H1 (cell line): ENCODE data around the gene ATP6V1A. TPM values are rescaled to one million over a fixed set of nuclear protein-coding genes. Genes with fewer than 3 reads are reported as not detected.

ENCODE experiments used
- CTCF ChIA-PET: fragments of 300-600 bp; sonication (Branson Sonifier 250); formaldehyde crosslinking; loops from one replicate; lab custom pipeline; 2021; ENCODE audit not compliant: partially characterized antibody; lab: Charles Lee
- POLR2A ChIA-PET: fragments of 300-600 bp; sonication (Branson Sonifier 250); formaldehyde crosslinking; loops from one replicate; lab custom pipeline; 2021; ENCODE audit warnings: inconsistent platforms; ENCODE audit not compliant: partially characterized antibody; lab: Charles Lee
- DNase-seq, 2 experiments: peaks; one replicate each; pipeline versions ENCODE4 v3.0.0 to v3.0.0-alpha.2; 2010 to 2022; ENCODE audit warnings: low spot score in 2 of 2, low read depth in 1 of 2, mixed read lengths in 1 of 2
- FAIRE-seq: peaks from 2 replicates; lab custom pipeline; 2011; peaks lifted over from hg19 to GRCh38; lab: Jason Lieb, UNC
- H2AFZ ChIP-seq: 2 replicates; pipeline ENCODE4 v1.8.1; 2012; ENCODE audit warnings: low read length, inconsistent platforms
- H2AK5ac ChIP-seq: 2 replicates; pipeline ENCODE4 v1.6.1; 2013; ENCODE audit warnings: low read depth, low read length
- H2BK120ac ChIP-seq: replicated peaks from 2 replicates; pipeline ENCODE3; 2013; ENCODE audit warnings: low read depth, low read length, inconsistent platforms
- H2BK12ac ChIP-seq: 2 replicates; pipeline ENCODE4 v1.6.1; 2013; ENCODE audit warnings: low read depth, low read length
- H2BK15ac ChIP-seq: 2 replicates; pipeline ENCODE4 v1.6.1; 2013; ENCODE audit warnings: low read length
- H2BK20ac ChIP-seq: 2 replicates; pipeline ENCODE4 v1.6.1; 2013; ENCODE audit warnings: low read length
- H2BK5ac ChIP-seq: 2 replicates; pipeline ENCODE4 v1.6.1; 2013; ENCODE audit warnings: low read depth, low read length
- H3K14ac ChIP-seq: 2 replicates; pipeline ENCODE4 v1.6.1; 2013; ENCODE audit warnings: inconsistent platforms; ENCODE audit not compliant: insufficient read length
- H3K18ac ChIP-seq: 2 replicates; pipeline ENCODE4 v1.6.1; 2013; ENCODE audit warnings: low read length; ENCODE audit errors: extremely low read depth
- H3K23ac ChIP-seq: 2 replicates; pipeline ENCODE4 v1.6.1; 2013; ENCODE audit warnings: inconsistent platforms; ENCODE audit not compliant: insufficient read length
- H3K23me2 ChIP-seq: 2 replicates; pipeline ENCODE4 v1.6.1; 2013; ENCODE audit warnings: low read depth, low read length
- H3K27ac ChIP-seq: 2 replicates; pipeline ENCODE4 v1.6.1; 2011; ENCODE audit warnings: low read depth, low read length, inconsistent platforms
- H3K27me3 ChIP-seq, 4 experiments: replicated peaks in 1 of 4; 1 replicate in 1 of 4; 2 replicates in 3 of 4; pipeline versions ENCODE4 v1.6.1 to v1.8.1; 2011 to 2013; ENCODE audit warnings: low read length in 3 of 4, mild to moderate bottlenecking in 3 of 4, inconsistent platforms in 2 of 4, mixed read lengths in 2 of 4, moderate library complexity in 1 of 4; ENCODE audit not compliant: control insufficient read depth in 3 of 4, insufficient read depth in 3 of 4; ENCODE audit errors: extremely low read depth in 1 of 4
- H3K36me3 ChIP-seq, 4 experiments: 2 replicates each; pipeline versions ENCODE4 v1.6.1 to v1.8.1; 2011 to 2013; ENCODE audit warnings: mild to moderate bottlenecking in 4 of 4, low read length in 3 of 4, moderate library complexity in 2 of 4, control low read depth in 1 of 4, inconsistent platforms in 1 of 4; ENCODE audit not compliant: insufficient read depth in 4 of 4, control insufficient read depth in 2 of 4
- H3K4ac ChIP-seq: replicated peaks from 2 replicates; pipeline ENCODE3; 2013; ENCODE audit warnings: low read length, low read depth, mixed read lengths, inconsistent platforms; ENCODE audit not compliant: insufficient read length
- H3K4me1 ChIP-seq, 4 experiments: replicated peaks in 1 of 4; 1 replicate in 1 of 4; 2 replicates in 3 of 4; pipeline versions ENCODE4 v1.6.1 to v1.8.1; 2011 to 2013; ENCODE audit warnings: low read length in 3 of 4, inconsistent platforms in 2 of 4, mixed read lengths in 1 of 4; ENCODE audit not compliant: insufficient read depth in 4 of 4, control insufficient read depth in 3 of 4
- H3K4me2 ChIP-seq, 2 experiments: 2 replicates each; pipeline versions ENCODE4 v1.6.1 to v1.8.1; 2011 to 2013; ENCODE audit warnings: low read depth in 2 of 2, low read length in 2 of 2, control low read depth in 1 of 2, inconsistent platforms in 1 of 2, mild to moderate bottlenecking in 1 of 2; ENCODE audit not compliant: insufficient read depth in 1 of 2
- H3K4me3 ChIP-seq, 4 experiments: fragments of 200-600, 300-600 bp in 1 of 4; sonication (generic), shearing (Covaris generic), sonication (Bioruptor Twin) in 1 of 4; 2 replicates each; pipeline versions ENCODE4 v1.5.1 to v1.8.1; 2011 to 2016; ENCODE audit warnings: low read length in 4 of 4, low read depth in 3 of 4, control low read depth in 2 of 4, inconsistent platforms in 2 of 4, mild to moderate bottlenecking in 2 of 4, mixed read lengths in 1 of 4, moderate library complexity in 1 of 4; ENCODE audit not compliant: insufficient read depth in 2 of 4; ENCODE audit errors: extremely low read depth in 1 of 4
- H3K56ac ChIP-seq: replicated peaks from 2 replicates; pipeline ENCODE3; 2013; ENCODE audit warnings: low read depth, mild to moderate bottlenecking, mixed read lengths, low read length, inconsistent platforms; ENCODE audit not compliant: insufficient read length
- H3K79me1 ChIP-seq: 2 replicates; pipeline ENCODE4 v1.6.1; 2013; ENCODE audit warnings: low read depth, low read length, control low read depth
- H3K79me2 ChIP-seq, 2 experiments: 2 replicates each; pipeline versions ENCODE4 v1.6.1 to v1.8.1; 2012 to 2013; ENCODE audit warnings: low read length in 2 of 2, mild to moderate bottlenecking in 2 of 2, inconsistent platforms in 1 of 2; ENCODE audit not compliant: insufficient read depth in 2 of 2, control insufficient read depth in 1 of 2
- H3K9ac ChIP-seq, 4 experiments: replicated peaks in 1 of 4; 1 replicate in 1 of 4; 2 replicates in 3 of 4; pipeline versions ENCODE4 v1.6.1 to v1.8.1; 2011 to 2013; ENCODE audit warnings: low read depth in 3 of 4, low read length in 3 of 4, control low read depth in 2 of 4, mild to moderate bottlenecking in 2 of 4, moderate library complexity in 2 of 4, inconsistent platforms in 1 of 4; ENCODE audit errors: extremely low read depth in 1 of 4
- H3K9me3 ChIP-seq, 2 experiments: 2 replicates each; pipeline versions ENCODE4 v1.6.1 to v1.8.1; 2012 to 2013; ENCODE audit warnings: mild to moderate bottlenecking in 2 of 2, moderate library complexity in 2 of 2, control low read depth in 1 of 2, inconsistent platforms in 1 of 2, low read depth in 1 of 2, low read length in 1 of 2, mixed read lengths in 1 of 2; ENCODE audit not compliant: insufficient read depth in 2 of 2
- H4K20me1 ChIP-seq, 2 experiments: replicated peaks in 1 of 2; 2 replicates each; pipeline versions ENCODE3 to v1.8.1; 2011 to 2013; ENCODE audit warnings: inconsistent platforms in 2 of 2, low read length in 2 of 2, mild to moderate bottlenecking in 1 of 2; ENCODE audit not compliant: insufficient read depth in 2 of 2, control insufficient read depth in 1 of 2
- H4K5ac ChIP-seq: 2 replicates; pipeline ENCODE4 v1.6.1; 2013; ENCODE audit warnings: low read length, low read depth, mixed read lengths, inconsistent platforms; ENCODE audit not compliant: insufficient read length
- H4K8ac ChIP-seq: 2 replicates; pipeline ENCODE4 v1.8.0; 2013; ENCODE audit warnings: mild to moderate bottlenecking, moderate library complexity, low read length, inconsistent platforms; ENCODE audit not compliant: insufficient read depth; ENCODE audit errors: extremely low read depth
- H4K91ac ChIP-seq: replicated peaks from 2 replicates; pipeline ENCODE3; 2013; ENCODE audit warnings: low read length, mixed read lengths, inconsistent platforms; ENCODE audit not compliant: insufficient read length
- ATF2 ChIP-seq: IDR thresholded peaks from 2 replicates; pipeline ENCODE4 v1.6.1; 2012; ENCODE audit warnings: low read length, inconsistent platforms
- CBX5 ChIP-seq: fragments of 300-800, 300-1000 bp; sonication (generic); IDR thresholded peaks from 2 replicates; pipeline ENCODE4 v1.7.1; 2016; ENCODE audit warnings: antibody characterized with exemption, low read length, low read depth
- CHD2 ChIP-seq: IDR thresholded peaks from 2 replicates; pipeline ENCODE4 v1.6.1; 2012; ENCODE audit warnings: low read length, improper control_type of control experiment
- CTBP2 ChIP-seq: IDR thresholded peaks from 2 replicates; pipeline ENCODE4 v1.7.0; 2011; ENCODE audit warnings: borderline replicate concordance, mild to moderate bottlenecking, moderate library complexity, mixed read lengths, low read length; ENCODE audit not compliant: insufficient read depth, insufficient read length
- EZH2 ChIP-seq: fragments of 200-600 bp; sonication (generic); IDR thresholded peaks from 2 replicates; pipeline ENCODE4 v1.7.1; 2012; ENCODE audit warnings: low read depth, mild to moderate bottlenecking, moderate library complexity, low read length, inconsistent platforms; ENCODE audit not compliant: severe bottlenecking
- MAFK ChIP-seq: IDR thresholded peaks from 2 replicates; pipeline ENCODE4 v1.6.1; 2012; ENCODE audit warnings: low read depth, mild to moderate bottlenecking, improper control_type of control experiment, low read length
- POLR2AphosphoS5 ChIP-seq: IDR thresholded peaks from 2 replicates; pipeline ENCODE4 v1.6.1; 2011; ENCODE audit warnings: low read depth, low read length
- POU5F1 ChIP-seq: IDR thresholded peaks from 2 replicates; pipeline ENCODE4 v1.6.1; 2011; ENCODE audit warnings: low read depth, mild to moderate bottlenecking, low read length, moderate library complexity
- SAP30 ChIP-seq: fragments of 300-600 bp; sonication (generic); IDR thresholded peaks from 2 replicates; pipeline ENCODE4 v1.7.1; 2012; ENCODE audit warnings: low read length, moderate library complexity, mild to moderate bottlenecking, inconsistent platforms; ENCODE audit not compliant: insufficient read depth, insufficient replicate concordance
- SIRT6 ChIP-seq: IDR thresholded peaks from one replicate; pipeline ENCODE4 v1.7.1; 2012; ENCODE audit warnings: low read length, inconsistent platforms
- SRF ChIP-seq: IDR thresholded peaks from 2 replicates; pipeline ENCODE4 v1.6.1; 2011; ENCODE audit warnings: mild to moderate bottlenecking, low read depth, low read length, moderate library complexity
- TBP ChIP-seq: IDR thresholded peaks from 2 replicates; pipeline ENCODE4 v1.6.1; 2011; ENCODE audit warnings: low read depth, low read length, improper control_type of control experiment
- YY1 ChIP-seq: IDR thresholded peaks from 2 replicates; pipeline ENCODE4 v1.6.1; 2011; ENCODE audit warnings: low read depth, mild to moderate bottlenecking, low read length
- WGBS, 2 experiments: shearing (Covaris generic) in 1 of 2; methylation state at CpG; one replicate each; pipeline versions ENCODE4 v1.1.6 to v1.1.7; 2013 to 2015; ENCODE audit warnings: low lambda C conversion rate in 2 of 2, mixed read lengths in 2 of 2, inconsistent platforms in 1 of 2, low coverage in 1 of 2, missing lambda C conversion rate in 1 of 2; ENCODE audit not compliant: insufficient replicate concordance in 2 of 2, insufficient coverage in 1 of 2, insufficient read length in 1 of 2; ENCODE audit errors: extremely low coverage in 1 of 2, missing lambda C conversion rate in 1 of 2; 5-methylcytosine and 5-hydroxymethylcytosine counted together
- polyA plus RNA-seq, 7 experiments: library from polyadenylated mRNA; depleted of rRNA in 3 of 7; stranded (reverse) in 5 of 7; unstranded in 2 of 7; fragments of >200 nt in 5 of 7; fragments of 200-250 nt in 2 of 7; gene quantifications; 1 replicate in 5 of 7; 2 replicates in 1 of 7; 4 replicates in 1 of 7; pipeline versions ENCODE4 v1.2.1 to v1.2.3, GENCODE V29; 2011 to 2013; ENCODE audit warnings: missing spikeins in 2 of 7, mixed read lengths in 2 of 7
- total RNA-seq: library from RNA; stranded (reverse); fragmentation: NEBNext Ultra II Directional; extraction: Animal tissue kit (Norgen Biotek cat#: 25700); gene quantifications from 2 replicates; pipeline ENCODE4 v1.2.1, GENCODE V29; 2021

Gene ATP6V1A
- total and polyA plus RNA-seq, 2 of the 8 experiments (the other 6 are each of a cell fraction or from before 2014, with no cell fraction given): 15.4 to 90.9 TPM

- WGBS, 2 experiments: 91% methylated on average over 1 of the region's 1 CpG; no CpG with 5 or more reads in 1 of the 2 experiments
- no peak for TF ChIP-seq CBX5
- TF ChIP-seq ATF2: no peak
- no peak for TF ChIP-seq TBP
- TF ChIP-seq EZH2: no peak
- no peak for TF ChIP-seq SAP30
- no peak for TF ChIP-seq MAFK
- no peak for TF ChIP-seq CHD2
- TF ChIP-seq SIRT6: no peak
- TF ChIP-seq POU5F1: no peak
- no peak for TF ChIP-seq CTBP2
- TF ChIP-seq YY1: no peak
- no peak for TF ChIP-seq POLR2AphosphoS5
- TF ChIP-seq SRF: no peak
Observed at GRCh38 chr3:113741620-113742019, 5.2 kb upstream of the ATP6V1A start.

More at GRCh38 chr3:113741620-113742019, 5.2 kb upstream of the ATP6V1A start:
- no peak overlapping the region for H3K9ac ChIP-seq
- H3K18ac ChIP-seq: no peak overlapping the region
- no peak overlapping the region for H3K14ac ChIP-seq
- H2AFZ ChIP-seq: no peak overlapping the region
- no peak overlapping the region for H2BK12ac ChIP-seq
- no peaks in the 10 kb centered on the region for H3K9me3 ChIP-seq
- H3K27me3 ChIP-seq: no peaks in the 10 kb centered on the region
- H4K8ac ChIP-seq: no peak overlapping the region
- H3K4me1 ChIP-seq: peaks cover 0 to 6% (median 4%) of the 10 kb centered on the region in 4 experiments; a peak in 4 of 7 replicates
- peaks cover 9 to 21% of the 10 kb centered on the region in 2 experiments for H4K20me1 ChIP-seq
- H3K23me2 ChIP-seq: peaks cover 5% of the 10 kb centered on the region; the same call in 1 of the 2 replicates
- no peak overlapping the region for H2AK5ac ChIP-seq
- no peak overlapping the region for H3K4me3 ChIP-seq
- no peaks in the 10 kb centered on the region; the same call in 1 of the 2 replicates for H3K79me1 ChIP-seq
- ChIA-PET POLR2A (interaction anchor here (0.9 to 2.1 kb wide), 3 partner anchors 10 to 88 kb away, joined by 3 to 4 read pairs (median 3); partner anchors contain the start of gene USF3), CTCF (interaction anchor here (0.8 to 2.2 kb wide), 4 partner anchors 12 to 324 kb away, joined by 3 to 6 read pairs (median 3); no protein-coding TSS in a partner anchor)
- no peak overlapping the region for H2BK5ac ChIP-seq
- no peak for DNase-seq
- H3K36me3 ChIP-seq: no peaks in the 10 kb centered on the region
- H3K27ac ChIP-seq: no peak overlapping the region
- H2BK20ac ChIP-seq: no peak overlapping the region
- H3K56ac ChIP-seq: no peak overlapping the region
- no peak for FAIRE-seq
- H3K4ac ChIP-seq: no peak overlapping the region
- H4K91ac ChIP-seq: no peak overlapping the region
- no peak overlapping the region for H3K4me2 ChIP-seq
- H2BK120ac ChIP-seq: no peak overlapping the region
- no peak overlapping the region for H3K23ac ChIP-seq
- H3K79me2 ChIP-seq: peaks cover 33 to 93% of the 10 kb centered on the region in 2 experiments
- H4K5ac ChIP-seq: no peak overlapping the region
- no peak overlapping the region for H2BK15ac ChIP-seq
